Activated B cell treated with CpG ODN at 0.5 μM for 24 hours (primary cell): ENCODE measurements around the gene ACBD7. TPM values are rescaled to one million over a fixed set of nuclear protein-coding genes. Genes with fewer than 3 reads are reported as not detected.

Experiments used
- ATAC-seq: fragments of 200-7000 bp; cut with Tn5 transposase; one replicate; pipeline ENCODE4 v1.10.0; 2021; ENCODE audit warnings: low read depth, mild to moderate bottlenecking, moderate library complexity
- CTCF ChIA-PET: fragments of 350-600 bp; sonication (Branson Sonifier 250); formaldehyde crosslinking; loops from one replicate; lab custom pipeline; 2021; ENCODE audit warnings: antibody characterized with exemption; lab: Charles Lee
- POLR2A ChIA-PET: fragments of 350-600 bp; sonication (Branson Sonifier 250); formaldehyde crosslinking; loops from one replicate; lab custom pipeline; 2021; ENCODE audit warnings: antibody characterized with exemption; lab: Charles Lee
- DNase-seq: peaks from one replicate; pipeline ENCODE4 v3.0.0; 2022
- H3K27ac Mint-ChIP-seq: one replicate; pipeline ENCODE4 v1.8.0; 2020; ENCODE audit warnings: mixed read lengths
- H3K27me3 Mint-ChIP-seq: one replicate; pipeline ENCODE4 v1.8.0; 2021; ENCODE audit warnings: mixed read lengths
- H3K36me3 Mint-ChIP-seq: one replicate; pipeline ENCODE4 v1.8.0; 2021; ENCODE audit warnings: low read depth, mixed read lengths
- H3K4me1 Mint-ChIP-seq: one replicate; pipeline ENCODE4 v1.8.0; 2021; ENCODE audit warnings: mixed read lengths
- H3K4me3 Mint-ChIP-seq: one replicate; pipeline ENCODE4 v1.8.0; 2020; ENCODE audit warnings: mild to moderate bottlenecking, mixed read lengths
- H3K9me3 Mint-ChIP-seq: one replicate; pipeline ENCODE4 v1.8.0; 2020; ENCODE audit warnings: mixed read lengths
- CTCF ChIP-seq: fragments of 200-600 bp; IDR thresholded peaks from one replicate; pipeline ENCODE4 v1.8.0; 2022; ENCODE audit warnings: antibody characterized with exemption, mild to moderate bottlenecking
- intact Hi-C: fragments of 100-400 bp; cut with micrococcal nuclease; formaldehyde crosslinking; loops from one replicate; pipeline ENCODE4 v1.15.1; 2024
- total RNA-seq: library from RNA; stranded (reverse); gene quantifications from 2 replicates; pipeline ENCODE4 v1.2.3, GENCODE V29; 2022

Gene ACBD7
- total RNA-seq = not detected in 2 replicates

GRCh38 chr10:15088428-15089261, at the start of gene ACBD7:
Gene ACBD7 (minus strand): TSS chr10:15088776. CDS start chr10:15088728, 48 bp downstream.
- CTCF ChIA-PET = no interaction called here
- Mint-ChIP-seq H3K9me3 (no peaks in the 10 kb centered on the region), H3K4me1 (no peaks in the 10 kb centered on the region), H3K4me3 (peak within 1 kb of the TSS; percentile 77), H3K27me3 (peaks cover 1% of the 10 kb centered on the region), H3K27ac (no peak within 1 kb of the TSS), H3K36me3 (no peaks in the 10 kb centered on the region)
- intact Hi-C loops = loop anchor here (1.0 kb wide), 3 partner anchors 9 to 161 kb away; partner anchors contain the start of gene RPP38
- TF ChIP-seq CTCF = peak; percentile 22
- DNase-seq = peak; percentile 79
- peak; percentile 100 for ATAC-seq
- POLR2A ChIA-PET = no interaction called here

GRCh38 chr10:15137636-15138035, 49.1 kb upstream of the ACBD7 start:
- no peak for ATAC-seq
- no peak for DNase-seq
- ChIA-PET CTCF (no interaction called here), POLR2A (interaction anchor here (0.6 kb wide), 1 partner anchor 124 kb away, joined by 3 read pairs; no protein-coding TSS in a partner anchor)
- Mint-ChIP-seq H3K36me3 (peaks cover 30% of the 10 kb centered on the region), H3K9me3 (no peaks in the 10 kb centered on the region), H3K4me3 (no peak overlapping the region), H3K27me3 (no peaks in the 10 kb centered on the region), H3K4me1 (peaks cover 34% of the 10 kb centered on the region), H3K27ac (no peak overlapping the region)
- intact Hi-C loops = no loop called here
- TF ChIP-seq CTCF = no peak

GRCh38 chr10:15137036-15137359, 48.4 kb upstream of the ACBD7 start:
- Mint-ChIP-seq H3K36me3 (peaks cover 33% of the 10 kb centered on the region), H3K4me3 (no peak overlapping the region), H3K4me1 (peaks cover 28% of the 10 kb centered on the region), H3K9me3 (no peaks in the 10 kb centered on the region), H3K27ac (no peak overlapping the region), H3K27me3 (no peaks in the 10 kb centered on the region)
- CTCF ChIA-PET = no interaction called here
- TF ChIP-seq CTCF = no peak
- POLR2A ChIA-PET = no interaction called here
- no peak for DNase-seq
- ATAC-seq = no peak
- intact Hi-C loops = no loop called here

- no peaks in the 10 kb centered on the region for H3K27me3 Mint-ChIP-seq
- ATAC-seq (no peak), DNase-seq (no peak)
- CTCF ChIA-PET = no interaction called here
- intact Hi-C loops = no loop called here
- TF ChIP-seq CTCF = no peak
- H3K4me3 Mint-ChIP-seq = no peak overlapping the region
- no peaks in the 10 kb centered on the region for H3K9me3 Mint-ChIP-seq
- peaks cover 22% of the 10 kb centered on the region for H3K4me1 Mint-ChIP-seq
- POLR2A ChIA-PET = no interaction called here
- H3K27ac Mint-ChIP-seq = no peak overlapping the region
- peaks cover 36% of the 10 kb centered on the region for H3K36me3 Mint-ChIP-seq
These were observed 47.8 kb upstream of the ACBD7 start for GRCh38 chr10:15136129-15137035.

- Mint-ChIP-seq H3K27ac (no peak overlapping the region), H3K4me1 (no peaks in the 10 kb centered on the region), H3K27me3 (no peaks in the 10 kb centered on the region), H3K36me3 (peaks cover 56% of the 10 kb centered on the region), H3K4me3 (no peak overlapping the region), H3K9me3 (no peaks in the 10 kb centered on the region)
- POLR2A ChIA-PET = interaction anchor here (0.6 kb wide), 1 partner anchor 251 kb away, joined by 4 read pairs; no protein-coding TSS in a partner anchor
- ATAC-seq (no peak), DNase-seq (no peak)
- intact Hi-C loops = no loop called here
- no peak for TF ChIP-seq CTCF
- CTCF ChIA-PET = no interaction called here
These were observed 42.8 kb upstream of the ACBD7 start for GRCh38 chr10:15131330-15131729.
